Breast epithelium (tissue), 3 donors: ENCODE results near the gene EEF1AKMT1.

Source experiments
- POLR2A ChIP-seq: fragments of 450-650 bp; IDR thresholded peaks from one replicate; pipeline ENCODE4 v1.6.1; 2016; ENCODE audit warnings: antibody characterized with exemption, mild to moderate bottlenecking, moderate library complexity
- POLR2AphosphoS5 ChIP-seq, 3 donors: sonication (generic); formaldehyde crosslinking; IDR thresholded peaks; one replicate each; pipeline ENCODE4 v1.6.1; 2017; ENCODE audit warnings: antibody characterized with exemption in 3 of 3
- TF ChIP-seq, protein P1 (sequence below), 3 donors: fragments of 450-650 bp; IDR thresholded peaks; one replicate each; pipeline ENCODE4 v1.5.1; 2016 to 2017; ENCODE audit warnings: antibody characterized with exemption in 3 of 3, mild to moderate bottlenecking in 3 of 3, moderate library complexity in 3 of 3

DNA sequence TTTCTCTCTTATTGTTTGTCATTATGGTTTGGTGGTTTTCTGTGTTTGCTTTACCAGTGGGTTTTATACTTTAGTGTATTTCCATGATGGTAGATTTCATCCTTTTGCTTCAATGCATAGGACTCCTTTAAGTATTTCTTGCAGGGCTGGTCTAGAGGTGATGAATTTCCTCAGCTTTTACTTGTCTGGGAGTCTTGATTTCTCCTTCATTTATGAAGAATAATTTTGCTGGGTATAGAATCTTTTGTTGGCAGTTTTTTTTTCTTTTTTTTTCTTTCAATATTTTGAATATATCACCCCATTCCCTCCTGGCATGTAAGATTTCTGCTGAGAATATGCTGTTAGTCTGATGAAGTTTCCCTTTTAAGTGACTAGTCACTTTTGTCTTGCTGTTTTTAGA lies 19.8 kb downstream of the EEF1AKMT1 start:
- TF ChIP-seq, protein P1, sequence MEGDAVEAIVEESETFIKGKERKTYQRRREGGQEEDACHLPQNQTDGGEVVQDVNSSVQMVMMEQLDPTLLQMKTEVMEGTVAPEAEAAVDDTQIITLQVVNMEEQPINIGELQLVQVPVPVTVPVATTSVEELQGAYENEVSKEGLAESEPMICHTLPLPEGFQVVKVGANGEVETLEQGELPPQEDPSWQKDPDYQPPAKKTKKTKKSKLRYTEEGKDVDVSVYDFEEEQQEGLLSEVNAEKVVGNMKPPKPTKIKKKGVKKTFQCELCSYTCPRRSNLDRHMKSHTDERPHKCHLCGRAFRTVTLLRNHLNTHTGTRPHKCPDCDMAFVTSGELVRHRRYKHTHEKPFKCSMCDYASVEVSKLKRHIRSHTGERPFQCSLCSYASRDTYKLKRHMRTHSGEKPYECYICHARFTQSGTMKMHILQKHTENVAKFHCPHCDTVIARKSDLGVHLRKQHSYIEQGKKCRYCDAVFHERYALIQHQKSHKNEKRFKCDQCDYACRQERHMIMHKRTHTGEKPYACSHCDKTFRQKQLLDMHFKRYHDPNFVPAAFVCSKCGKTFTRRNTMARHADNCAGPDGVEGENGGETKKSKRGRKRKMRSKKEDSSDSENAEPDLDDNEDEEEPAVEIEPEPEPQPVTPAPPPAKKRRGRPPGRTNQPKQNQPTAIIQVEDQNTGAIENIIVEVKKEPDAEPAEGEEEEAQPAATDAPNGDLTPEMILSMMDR (IDR thresholded peaks at IDR 0.05): no peak
- no peak for TF ChIP-seq POLR2AphosphoS5 (IDR thresholded peaks at IDR 0.05)
- no peak for TF ChIP-seq POLR2A
